HG03103 (cell line): Measurements from ENCODE around the gene RPP25.
A peak's percentile ranks its signal among the peaks of the same experiment; 100 is the strongest.
"Not testable (repeated sequence)": the region's sequence is repeated elsewhere in the genome, so short reads cannot be mapped to it uniquely, and the experiment has no call there.

ENCODE experiments used
- ATAC-seq: cut with Tn5 transposase; IDR thresholded peaks from one replicate; pipeline ENCODE4 v1.9.1; 2021; ENCODE audit warnings: low read depth; ENCODE audit not compliant: unreplicated experiment

RPP25 gene

DNA sequence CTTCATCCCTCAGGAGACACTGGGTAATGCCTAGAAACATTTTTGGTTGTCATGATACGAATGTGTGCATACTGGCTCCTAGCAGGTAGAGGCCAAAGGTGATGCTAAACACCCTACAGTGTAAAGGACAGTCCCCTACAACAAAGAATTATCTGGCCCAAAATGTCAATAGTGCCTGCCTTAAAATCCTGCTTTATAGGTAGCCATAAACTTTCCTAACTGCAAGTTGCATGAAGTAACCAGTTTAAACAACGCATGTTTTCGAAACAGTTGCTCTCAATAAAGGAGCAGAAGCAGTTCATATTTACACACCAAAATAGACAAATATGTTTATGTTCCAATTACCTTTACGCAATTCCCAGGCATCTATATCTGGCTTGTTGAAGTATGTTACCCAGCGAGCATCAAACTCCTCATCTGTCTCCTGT is 27.8 kb downstream of the RPP25 start:
- no peak for ATAC-seq

DNA sequence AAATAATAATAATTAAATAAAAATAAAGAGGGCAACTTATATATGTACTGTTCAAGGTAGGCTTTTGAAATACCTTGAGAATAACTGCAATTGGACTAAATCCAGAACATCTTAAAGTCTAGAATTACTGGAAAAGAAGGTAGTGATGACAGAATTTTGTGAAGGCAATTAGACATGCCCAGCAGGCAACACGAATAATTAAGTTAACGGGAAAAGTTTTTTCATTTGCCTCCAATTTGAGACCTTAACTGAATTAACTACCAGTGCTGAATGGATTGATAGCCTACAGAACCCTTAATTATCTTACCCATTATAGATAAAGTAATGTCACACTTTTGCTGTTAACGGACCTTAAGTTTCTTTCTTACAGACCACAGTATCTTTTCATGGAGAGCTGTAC is 32.0 kb downstream of the RPP25 start:
- ATAC-seq = no peak

DNA sequence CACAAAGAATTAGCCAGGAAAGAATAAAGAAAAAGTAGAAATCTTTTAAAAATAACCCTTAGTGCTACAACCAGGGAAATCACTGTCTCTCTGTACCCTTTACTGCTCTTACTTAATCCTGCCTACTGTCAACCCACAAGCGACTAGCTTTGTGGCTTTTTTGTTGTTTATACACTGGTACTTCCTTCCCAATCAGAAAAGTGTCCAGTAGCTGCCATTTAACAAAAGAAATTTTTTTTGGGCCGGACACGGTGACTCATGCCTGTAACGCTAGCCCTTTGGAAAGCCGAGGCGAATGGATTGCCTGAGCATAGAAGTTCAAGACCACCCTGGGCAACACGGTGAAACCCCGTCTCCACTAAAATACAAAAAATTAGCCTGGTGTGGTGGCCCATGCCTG is 36.1 kb downstream of the RPP25 start:
- ATAC-seq = no peak

DNA sequence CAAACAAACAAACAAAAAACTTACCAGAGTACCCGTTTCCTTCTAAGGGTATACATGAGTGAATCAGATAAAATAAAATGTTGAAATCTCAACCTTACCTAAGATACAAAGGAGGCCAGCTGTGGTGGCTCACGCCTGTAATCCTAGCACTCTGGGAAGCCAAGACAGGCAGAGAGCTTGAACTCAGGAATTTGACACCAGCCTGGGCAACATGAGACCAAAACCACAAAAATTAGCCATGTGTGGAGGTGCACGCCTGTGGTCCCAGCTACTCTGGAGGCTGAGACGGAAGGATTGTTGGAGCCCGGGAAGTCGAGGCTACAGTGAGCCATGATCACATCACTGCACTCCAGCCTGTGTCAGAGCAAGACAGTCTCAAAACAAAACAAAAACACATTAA is 38.9 kb downstream of the RPP25 start:
- ATAC-seq = no peak

DNA sequence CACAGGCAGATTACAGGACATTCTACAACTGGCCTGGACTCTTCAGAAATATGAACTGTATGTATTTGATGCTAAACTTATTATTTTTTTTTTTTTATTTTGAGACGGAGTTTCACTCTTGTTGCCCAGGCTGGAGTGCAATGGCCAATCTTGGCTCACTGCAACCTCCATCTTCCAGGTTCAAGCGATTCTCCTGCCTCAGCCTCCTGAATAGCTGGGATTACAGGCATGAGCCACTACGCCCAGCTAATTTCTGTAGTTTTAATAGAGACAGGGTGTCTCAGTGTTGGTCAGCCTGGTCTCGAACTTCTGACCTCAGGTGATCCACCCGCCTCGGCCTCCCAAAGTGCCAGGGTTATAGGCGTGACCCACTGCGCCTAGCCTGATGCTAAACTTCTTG is 42.8 kb downstream of the RPP25 start:
- not testable (repeated sequence) for ATAC-seq

DNA sequence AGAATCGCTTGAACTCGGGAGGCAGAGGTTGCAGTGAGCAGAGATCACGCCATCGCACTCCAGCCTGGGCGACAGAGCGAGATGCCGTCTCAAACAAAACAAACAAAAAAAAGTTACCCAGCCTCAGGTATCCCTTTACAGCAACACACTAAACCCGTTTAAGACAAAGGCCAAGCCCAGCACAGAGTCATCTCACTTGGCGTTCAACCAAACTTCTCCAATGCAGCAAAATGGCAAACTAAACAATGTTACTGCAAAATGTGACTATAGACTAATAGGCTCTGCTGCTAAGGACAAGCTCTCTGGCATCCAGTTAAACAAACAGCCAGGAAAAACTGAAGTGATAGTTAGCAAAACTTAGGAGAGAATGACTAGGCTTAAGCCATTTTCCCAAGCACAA is 43.5 kb downstream of the RPP25 start:
- ATAC-seq = no peak

DNA sequence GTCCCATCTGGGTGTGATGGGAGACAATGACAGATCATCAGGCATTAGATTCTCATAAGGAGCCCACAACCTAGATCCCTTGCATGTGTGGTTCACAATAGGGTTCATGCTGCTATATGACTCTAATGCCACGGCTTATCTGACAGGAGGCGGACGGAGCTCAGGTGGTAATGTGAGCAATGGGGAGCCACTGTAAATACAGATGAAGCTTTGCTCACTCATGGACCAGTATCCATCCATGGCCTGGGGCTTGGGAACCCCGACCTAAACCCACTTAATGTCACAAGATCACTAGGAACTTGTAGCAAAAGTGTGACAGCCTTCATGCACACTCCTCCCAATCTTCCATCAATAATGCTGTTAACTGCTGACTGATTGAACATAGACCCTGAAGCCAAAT is 47.9 kb downstream of the RPP25 start:
- ATAC-seq = no peak

DNA sequence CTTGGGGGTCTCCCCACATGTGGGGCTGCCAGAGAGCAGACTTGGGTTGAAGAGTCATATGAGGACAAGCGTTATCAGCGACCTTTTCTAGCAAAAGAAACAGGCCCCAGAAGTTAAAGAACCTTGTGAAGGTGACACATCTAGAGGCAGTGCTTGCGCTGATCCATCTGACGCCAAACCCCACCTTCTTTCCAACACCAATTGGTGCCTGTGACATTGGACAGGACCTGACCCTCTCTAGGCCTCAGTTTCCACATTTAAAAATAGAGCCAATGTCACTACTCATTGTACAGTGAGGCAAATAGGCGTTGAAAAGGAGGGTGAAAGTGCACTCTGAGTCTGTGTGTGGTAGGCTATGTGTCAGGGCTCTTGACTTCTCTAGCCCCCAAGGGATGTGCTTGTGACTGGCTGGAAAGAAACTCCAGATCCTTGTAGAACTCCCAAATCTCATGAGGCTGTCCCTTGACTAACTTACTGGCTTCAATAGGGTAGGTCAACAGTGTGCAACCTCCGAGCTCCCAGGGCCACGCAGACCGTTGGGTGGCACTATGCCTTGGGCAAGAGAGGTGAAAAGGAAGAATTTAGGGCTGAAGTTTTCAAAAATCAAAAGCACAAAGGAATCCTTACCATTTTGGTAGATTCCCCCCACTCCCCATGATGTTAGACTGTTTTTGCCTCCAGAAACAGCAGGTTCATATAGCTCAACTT is 49.3 kb downstream of the RPP25 start:
- ATAC-seq = no peak

DNA sequence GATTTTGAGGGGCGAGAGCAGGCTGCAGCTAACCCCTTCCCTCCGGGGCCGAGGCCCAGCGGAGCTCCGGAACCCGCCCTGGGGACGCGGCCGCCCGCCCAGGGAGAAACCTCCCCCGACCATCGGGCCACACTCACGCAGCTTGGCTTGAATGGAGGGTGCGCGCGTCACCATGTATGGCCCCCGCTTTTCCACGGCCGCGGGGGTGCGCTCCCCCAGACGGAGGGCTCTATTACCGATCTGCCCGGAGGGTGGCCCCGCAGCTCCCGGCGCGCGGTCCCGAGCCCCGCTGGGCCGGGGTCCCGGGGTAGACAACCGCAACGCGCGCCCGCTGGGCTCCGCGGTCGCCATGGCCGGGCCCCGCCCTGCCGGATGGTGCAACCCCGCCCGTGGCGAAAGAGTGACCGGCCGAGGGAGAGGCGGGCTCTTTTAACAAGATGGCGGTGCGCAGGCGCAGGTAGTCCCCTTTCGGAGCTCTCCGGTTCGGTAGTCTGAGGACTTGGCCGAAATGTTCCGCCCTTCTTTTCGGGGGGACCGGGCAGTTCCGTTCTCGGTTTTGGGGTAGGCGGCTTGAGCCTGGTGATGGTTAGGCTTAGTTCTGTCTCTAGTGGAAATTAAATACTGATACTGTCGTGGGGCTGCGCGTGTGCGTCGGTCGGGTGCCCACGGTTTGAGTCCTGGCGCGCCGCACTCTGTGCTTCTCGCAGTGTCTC is 50.0 kb downstream of the RPP25 start, which contains the start of gene FAM219B:
FAM219B (minus strand) TSS at position 402 of the 713 bp plus-strand sequence; CDS start at position 351, 51 bp downstream.
- ATAC-seq = peak; percentile 77

DNA sequence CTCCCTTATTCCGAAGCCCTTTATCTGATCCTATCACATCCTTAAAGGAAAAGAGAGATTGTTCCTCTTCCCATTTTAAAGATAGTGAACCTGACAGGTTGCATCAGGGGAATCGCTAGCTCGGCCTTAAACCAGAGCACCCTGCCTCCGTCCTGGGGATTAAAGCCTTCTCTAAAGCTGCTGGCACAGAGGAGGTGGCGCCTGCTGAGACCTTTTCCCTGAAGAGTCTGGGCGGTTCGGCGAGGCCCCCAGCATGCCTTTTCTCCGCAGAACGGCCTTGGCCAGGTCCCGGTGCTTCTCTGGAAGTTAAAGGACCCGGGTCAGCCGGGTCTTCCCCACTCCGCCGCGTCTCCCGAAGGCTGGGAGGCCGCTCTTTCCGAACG is 50.5 kb downstream of the RPP25 start:
- ATAC-seq = no peak
